ENCODE measurements around the gene ARMC8.

DNA sequence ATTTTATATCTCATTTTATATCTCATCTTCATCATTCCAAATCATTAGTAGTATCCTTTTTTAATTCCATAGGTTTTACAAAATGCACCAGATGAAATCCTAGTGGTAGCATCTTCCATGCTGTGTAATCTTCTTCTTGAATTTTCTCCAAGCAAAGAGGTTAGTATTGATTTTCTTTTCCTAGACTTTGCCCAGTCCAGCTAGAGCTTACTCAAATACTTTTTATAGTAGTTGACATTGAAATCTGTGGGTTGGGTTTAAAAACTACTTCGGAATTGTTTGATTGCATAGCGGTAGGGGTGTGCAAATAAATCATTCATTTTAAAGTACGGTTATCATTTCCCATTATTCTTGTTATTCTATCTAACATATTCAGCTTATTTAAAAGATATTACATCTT lies 80.0 kb downstream of the ARMC8 start:
- TF ChIP-seq, protein P1, sequence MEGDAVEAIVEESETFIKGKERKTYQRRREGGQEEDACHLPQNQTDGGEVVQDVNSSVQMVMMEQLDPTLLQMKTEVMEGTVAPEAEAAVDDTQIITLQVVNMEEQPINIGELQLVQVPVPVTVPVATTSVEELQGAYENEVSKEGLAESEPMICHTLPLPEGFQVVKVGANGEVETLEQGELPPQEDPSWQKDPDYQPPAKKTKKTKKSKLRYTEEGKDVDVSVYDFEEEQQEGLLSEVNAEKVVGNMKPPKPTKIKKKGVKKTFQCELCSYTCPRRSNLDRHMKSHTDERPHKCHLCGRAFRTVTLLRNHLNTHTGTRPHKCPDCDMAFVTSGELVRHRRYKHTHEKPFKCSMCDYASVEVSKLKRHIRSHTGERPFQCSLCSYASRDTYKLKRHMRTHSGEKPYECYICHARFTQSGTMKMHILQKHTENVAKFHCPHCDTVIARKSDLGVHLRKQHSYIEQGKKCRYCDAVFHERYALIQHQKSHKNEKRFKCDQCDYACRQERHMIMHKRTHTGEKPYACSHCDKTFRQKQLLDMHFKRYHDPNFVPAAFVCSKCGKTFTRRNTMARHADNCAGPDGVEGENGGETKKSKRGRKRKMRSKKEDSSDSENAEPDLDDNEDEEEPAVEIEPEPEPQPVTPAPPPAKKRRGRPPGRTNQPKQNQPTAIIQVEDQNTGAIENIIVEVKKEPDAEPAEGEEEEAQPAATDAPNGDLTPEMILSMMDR (IDR thresholded peaks at IDR 0.05; ENCODE audit: insufficient read depth, low read depth, low read length) = no peak
- TF ChIP-seq EZH2 (IDR thresholded peaks at IDR 0.05; ENCODE audit: insufficient read depth, low read length) = no peak
